ENCODE results near the gene PRKCZ.
"Not testable (repeated sequence)": the region's sequence is repeated elsewhere in the genome, so short reads cannot be mapped to it uniquely, and the experiment has no call there.

Gene PRKCZ

GRCh38 chr1:2093636-2094035 lies 43.4 kb downstream of the PRKCZ start:
- ATAC-seq (no peak), DNase-seq (no peak)
- Mint-ChIP-seq H3K9me3 (peaks cover 5 to 8% of the 10 kb centered on the region in 2 donors), H3K4me3 (no peak overlapping the region), H3K27me3 (no peaks in the 10 kb centered on the region), H3K27ac (no peak overlapping the region), H3K4me1 (peaks cover 6% of the 10 kb centered on the region)

GRCh38 chr1:2094269-2095158 lies 44.3 kb downstream of the PRKCZ start:
- not testable (repeated sequence) for H3K9me3 Mint-ChIP-seq, H3K27ac Mint-ChIP-seq, DNase-seq, H3K27me3 Mint-ChIP-seq, H3K4me3 Mint-ChIP-seq, H3K4me1 Mint-ChIP-seq, ATAC-seq

- Mint-ChIP-seq H3K27me3 (no peaks in the 10 kb centered on the region), H3K27ac (no peak overlapping the region), H3K9me3 (peaks cover 5 to 8% of the 10 kb centered on the region in 2 donors), H3K4me3 (no peak overlapping the region), H3K4me1 (peaks cover 6% of the 10 kb centered on the region)
- ATAC-seq (no peak), DNase-seq (no peak)
Measured at GRCh38 chr1:2095394-2095793, 45.2 kb downstream of the PRKCZ start.

- H3K4me3 Mint-ChIP-seq = no peak overlapping the region
- H3K4me1 Mint-ChIP-seq = peaks cover 6% of the 10 kb centered on the region
- DNase-seq (no peak), ATAC-seq (no peak)
- H3K27ac Mint-ChIP-seq = no peak overlapping the region
- H3K27me3 Mint-ChIP-seq = no peaks in the 10 kb centered on the region
- H3K9me3 Mint-ChIP-seq = peaks cover 5 to 8% of the 10 kb centered on the region in 2 donors
Measured at GRCh38 chr1:2095981-2096736, 45.9 kb downstream of the PRKCZ start.

- Mint-ChIP-seq H3K27me3 (no peaks in the 10 kb centered on the region), H3K4me3 (no peak overlapping the region), H3K4me1 (no peaks in the 10 kb centered on the region), H3K9me3 (peaks cover 5 to 8% of the 10 kb centered on the region in 2 donors), H3K27ac (no peak overlapping the region)
- ATAC-seq (no peak), DNase-seq (no peak)
Measured at GRCh38 chr1:2097386-2098300, 47.4 kb downstream of the PRKCZ start.

GRCh38 chr1:2098301-2098698 lies 48.1 kb downstream of the PRKCZ start:
- no peak overlapping the region for H3K27ac Mint-ChIP-seq
- ATAC-seq (no peak), DNase-seq (no peak)
- no peak overlapping the region for H3K4me3 Mint-ChIP-seq
- peaks cover 5 to 8% of the 10 kb centered on the region in 2 donors for H3K9me3 Mint-ChIP-seq
- H3K4me1 Mint-ChIP-seq = no peaks in the 10 kb centered on the region
- no peaks in the 10 kb centered on the region for H3K27me3 Mint-ChIP-seq

- Mint-ChIP-seq H3K27me3 (no peaks in the 10 kb centered on the region), H3K9me3 (peaks cover 5 to 8% of the 10 kb centered on the region in 2 donors), H3K4me1 (no peaks in the 10 kb centered on the region), H3K4me3 (no peak overlapping the region), H3K27ac (no peak overlapping the region)
- no peak for ATAC-seq
- DNase-seq = no peak
Measured at GRCh38 chr1:2098839-2099785, 48.9 kb downstream of the PRKCZ start.

GRCh38 chr1:2099886-2100779 lies 49.9 kb downstream of the PRKCZ start:
- Mint-ChIP-seq H3K27me3 (no peaks in the 10 kb centered on the region), H3K4me3 (no peak overlapping the region), H3K9me3 (peaks cover 5 to 8% of the 10 kb centered on the region in 2 donors), H3K27ac (no peak overlapping the region), H3K4me1 (no peaks in the 10 kb centered on the region)
- DNase-seq (no peak), ATAC-seq (no peak)

GRCh38 chr1:2100780-2101108 lies 50.5 kb downstream of the PRKCZ start:
- H3K27me3 Mint-ChIP-seq = no peaks in the 10 kb centered on the region
- ATAC-seq (no peak), DNase-seq (no peak)
- no peak overlapping the region for H3K27ac Mint-ChIP-seq
- H3K4me3 Mint-ChIP-seq = no peak overlapping the region
- H3K9me3 Mint-ChIP-seq = peaks cover 5 to 8% of the 10 kb centered on the region in 2 donors
- H3K4me1 Mint-ChIP-seq = no peaks in the 10 kb centered on the region

GRCh38 chr1:2101531-2101930 lies 51.3 kb downstream of the PRKCZ start:
- no peaks in the 10 kb centered on the region for H3K4me1 Mint-ChIP-seq
- H3K9me3 Mint-ChIP-seq = peaks cover 5 to 8% of the 10 kb centered on the region in 2 donors
- DNase-seq (no peak), ATAC-seq (no peak)
- H3K27me3 Mint-ChIP-seq = no peaks in the 10 kb centered on the region
- H3K27ac Mint-ChIP-seq = no peak overlapping the region
- no peak overlapping the region for H3K4me3 Mint-ChIP-seq

GRCh38 chr1:2101946-2102345 lies 51.7 kb downstream of the PRKCZ start:
- Mint-ChIP-seq H3K27ac (no peak overlapping the region), H3K27me3 (no peaks in the 10 kb centered on the region), H3K9me3 (peaks cover 5 to 8% of the 10 kb centered on the region in 2 donors), H3K4me1 (no peaks in the 10 kb centered on the region), H3K4me3 (no peak overlapping the region)
- no peak for ATAC-seq
- DNase-seq = no peak

- H3K27me3 Mint-ChIP-seq = no peaks in the 10 kb centered on the region
- ATAC-seq (no peak), DNase-seq (no peak)
- H3K9me3 Mint-ChIP-seq = peaks cover 4 to 5% of the 10 kb centered on the region in 2 donors
- no peaks in the 10 kb centered on the region for H3K4me1 Mint-ChIP-seq
- no peak overlapping the region for H3K4me3 Mint-ChIP-seq
- H3K27ac Mint-ChIP-seq = no peak overlapping the region
Measured at GRCh38 chr1:2102753-2103152, 52.5 kb downstream of the PRKCZ start.

- H3K27ac Mint-ChIP-seq = no peak overlapping the region
- no peaks in the 10 kb centered on the region for H3K27me3 Mint-ChIP-seq
- H3K4me3 Mint-ChIP-seq = no peak overlapping the region
- DNase-seq = no peak
- no peak for ATAC-seq
- peaks cover 3% of the 10 kb centered on the region for H3K4me1 Mint-ChIP-seq
- no peaks in the 10 kb centered on the region for H3K9me3 Mint-ChIP-seq
Measured at GRCh38 chr1:2103266-2103900, 53.2 kb downstream of the PRKCZ start.

Measured in stimulated activated naive CD8-positive, alpha-beta T cell treated with anti-CD3 and anti-CD28 coated beads, Interleukin-15, amount 100 ng/mL, for 72 hours (primary cell).